OCI-LY1 (cell line): ENCODE measurements around the gene C10orf67.

Source experiments
- CTCF ChIP-seq: fragments of 200-600 bp; sonication (generic), shearing (Covaris generic); IDR thresholded peaks from 2 replicates; pipeline ENCODE4 v1.5.1; 2017; ENCODE audit warnings: mild to moderate bottlenecking, antibody characterized with exemption, low read length, moderate library complexity, mixed read lengths
- EZH2 ChIP-seq: fragments of 200-600 bp; sonication (generic), shearing (Covaris generic); IDR thresholded peaks from 2 replicates; pipeline ENCODE4 v1.8.0; 2017; ENCODE audit warnings: borderline replicate concordance, mixed run types, mild to moderate bottlenecking, antibody characterized with exemption, low read length, moderate library complexity, mixed read lengths

GRCh38 chr10:23373156-23373555 is 28.6 kb upstream of the C10orf67 start:
- no peak for TF ChIP-seq CTCF
- TF ChIP-seq EZH2, result no peak
